ENCODE data around the gene KCNAB1. TPM values are rescaled to one million over a fixed set of nuclear protein-coding genes. Genes with fewer than 3 reads are reported as not detected.

Gene KCNAB1
- total and polyA plus RNA-seq, 2 donors (not counting 3 experiments of a cell fraction or from before 2014, with no cell fraction given): 0.21 TPM; not detected in 1

- H3K27ac ChIP-seq (ENCODE audit: insufficient read depth, low read depth, low read length): no peak overlapping the region
- CTCF ChIA-PET: interaction anchor here (1.4 kb wide), 1 partner anchor 16 kb away, joined by 4 read pairs; no protein-coding TSS in a partner anchor
- H4K20me1 ChIP-seq (replicated peaks; ENCODE audit: control insufficient read depth, extremely low read depth, insufficient read depth, low read length): no peaks in the 10 kb centered on the region
- H3K4me2 ChIP-seq (ENCODE audit: insufficient read depth, low read length): no peak overlapping the region
- DNase-seq (ENCODE audit: low read depth, low spot score) (no peak), FAIRE-seq (no peak)
- no peak overlapping the region for H2AFZ ChIP-seq (ENCODE audit: low read depth, low read length)
- POLR2A ChIA-PET: no interaction called here
- TF ChIP-seq POLR2AphosphoS5 (IDR thresholded peaks at IDR 0.05; ENCODE audit: insufficient read depth, low read depth, low read length) (no peak), JUN (IDR thresholded peaks at IDR 0.05; ENCODE audit: borderline replicate concordance, insufficient read depth, insufficient read length, low read depth) (no peak), CTCF (IDR thresholded peaks at IDR 0.05; ENCODE audit: extremely low read depth in 1 of 2, insufficient read depth in 1 of 2, low read depth in 1 of 2, low read length in 2 of 2) (no peak)
- BruUV-seq (replicated peaks): no TSS peak
- no peaks in the 10 kb centered on the region for H3K27me3 ChIP-seq (ENCODE audit: control insufficient read depth in 2 of 2, insufficient read depth in 2 of 2, low read length in 2 of 2)
- intact Hi-C loops (cut with micrococcal nuclease): no loop called here
- dilution Hi-C loops (cut with MboI; ENCODE audit: extremely low pct_ligation_motif_present, low sequenced_read_pairs): no loop called here
- H3K4me3 ChIP-seq (replicated peaks in 1 of 3; ENCODE audit: insufficient read depth in 1 of 3, low read depth in 1 of 3, low read length in 3 of 3): no peak overlapping the region
- H3K79me2 ChIP-seq (ENCODE audit: control insufficient read depth, insufficient read depth, low read length): no peaks in the 10 kb centered on the region
- no peaks in the 10 kb centered on the region for H3K9me1 ChIP-seq (replicated peaks; ENCODE audit: control insufficient read depth, extremely low read depth, insufficient read depth, low read length)
- H3K9me3 ChIP-seq (replicated peaks; ENCODE audit: control insufficient read depth, insufficient read depth, low read length): no peaks in the 10 kb centered on the region
- no peaks in the 10 kb centered on the region for H3K4me1 ChIP-seq (ENCODE audit: control insufficient read depth, extremely low read depth, insufficient read depth, low read length)
- no peak overlapping the region for H3K9ac ChIP-seq (replicated peaks; ENCODE audit: extremely low read depth, insufficient read depth, low read length)
- H3K36me3 ChIP-seq (ENCODE audit: control insufficient read depth in 2 of 2, extremely low read depth in 1 of 2, insufficient read depth in 2 of 2, low read length in 2 of 2): no peaks in the 10 kb centered on the region
Observed at GRCh38 chr3:156409694-156410093, 289.3 kb downstream of the KCNAB1 start.

- no peaks in the 10 kb centered on the region for H3K9me3 ChIP-seq (replicated peaks; ENCODE audit: control insufficient read depth, insufficient read depth, low read length)
- H3K4me3 ChIP-seq (replicated peaks in 1 of 3; ENCODE audit: insufficient read depth in 1 of 3, low read depth in 1 of 3, low read length in 3 of 3): no peak overlapping the region
- CTCF ChIA-PET: interaction anchor here (1.4 kb wide), 1 partner anchor 10 kb away, joined by 3 read pairs; no protein-coding TSS in a partner anchor
- TF ChIP-seq MAX (IDR thresholded peaks at IDR 0.05; ENCODE audit: insufficient read depth, insufficient read length): no peak
- TF ChIP-seq FOS (IDR thresholded peaks at IDR 0.05; ENCODE audit: borderline replicate concordance, insufficient read depth, low read length): no peak
- no peak for TF ChIP-seq POLR2AphosphoS5 (IDR thresholded peaks at IDR 0.05; ENCODE audit: insufficient read depth, low read depth, low read length)
- TF ChIP-seq EZH2 (IDR thresholded peaks at IDR 0.05; ENCODE audit: borderline replicate concordance, low read depth, low read length, severe bottlenecking): no peak
- no peak for TF ChIP-seq MYC (IDR thresholded peaks at IDR 0.05; ENCODE audit: low read depth, low read length)
- TF ChIP-seq JUN (IDR thresholded peaks at IDR 0.05; ENCODE audit: borderline replicate concordance, insufficient read depth, insufficient read length, low read depth): no peak
- TF ChIP-seq CTCF (IDR thresholded peaks at IDR 0.05; ENCODE audit: extremely low read depth in 1 of 2, insufficient read depth in 1 of 2, low read depth in 1 of 2, low read length in 2 of 2): no peak
- TF ChIP-seq GATA2 (IDR thresholded peaks at IDR 0.05; ENCODE audit: insufficient read depth, insufficient read length, low read depth, low read length): no peak
- no peak for TF ChIP-seq POLR2A (IDR thresholded peaks at IDR 0.05; ENCODE audit: low read depth, low read length)
- H3K27ac ChIP-seq (ENCODE audit: insufficient read depth, low read depth, low read length): no peak overlapping the region
- no peaks in the 10 kb centered on the region for H4K20me1 ChIP-seq (replicated peaks; ENCODE audit: control insufficient read depth, extremely low read depth, insufficient read depth, low read length)
- H3K4me2 ChIP-seq (ENCODE audit: insufficient read depth, low read length): no peak overlapping the region
- H3K9me1 ChIP-seq (replicated peaks; ENCODE audit: control insufficient read depth, extremely low read depth, insufficient read depth, low read length): no peaks in the 10 kb centered on the region
- H3K27me3 ChIP-seq (ENCODE audit: control insufficient read depth in 2 of 2, insufficient read depth in 2 of 2, low read length in 2 of 2): no peaks in the 10 kb centered on the region
- no peaks in the 10 kb centered on the region for H3K4me1 ChIP-seq (ENCODE audit: control insufficient read depth, extremely low read depth, insufficient read depth, low read length)
- DNase-seq (ENCODE audit: low read depth, low spot score): no peak
- FAIRE-seq: no peak
- dilution Hi-C loops (cut with MboI; ENCODE audit: extremely low pct_ligation_motif_present, low sequenced_read_pairs): no loop called here
- no TSS peak for BruUV-seq (replicated peaks)
- POLR2A ChIA-PET: no interaction called here
- no peak overlapping the region for H3K9ac ChIP-seq (replicated peaks; ENCODE audit: extremely low read depth, insufficient read depth, low read length)
- H3K36me3 ChIP-seq (ENCODE audit: control insufficient read depth in 2 of 2, extremely low read depth in 1 of 2, insufficient read depth in 2 of 2, low read length in 2 of 2): no peaks in the 10 kb centered on the region
- H3K79me2 ChIP-seq (ENCODE audit: control insufficient read depth, insufficient read depth, low read length): no peaks in the 10 kb centered on the region
- intact Hi-C loops (cut with micrococcal nuclease): no loop called here
- H2AFZ ChIP-seq (ENCODE audit: low read depth, low read length): no peak overlapping the region
Observed at GRCh38 chr3:156412600-156412999, 292.2 kb downstream of the KCNAB1 start.

All from endothelial cell of umbilical vein (primary cell).